Thyroid gland (tissue), 4 donors: Measurements from ENCODE around the gene SLC51B.

Source experiments
- POLR2A ChIP-seq, 2 donors: fragments of 450-650 bp; IDR thresholded peaks; one replicate each; pipeline ENCODE4 v1.6.1; 2017; ENCODE audit warnings: antibody characterized with exemption in 2 of 2, mild to moderate bottlenecking in 2 of 2, moderate library complexity in 1 of 2
- TF ChIP-seq, protein P1 (sequence below), 6 experiments: fragments of 200-600 bp in 3 of 6; fragments of 450-650 bp in 3 of 6; sonication (generic) in 3 of 6; IDR thresholded peaks; one replicate each; pipeline ENCODE4 v1.5.1; 2016 to 2019; ENCODE audit warnings: antibody characterized with exemption in 6 of 6, mild to moderate bottlenecking in 2 of 6, inconsistent platforms in 1 of 6, moderate library complexity in 1 of 6

DNA sequence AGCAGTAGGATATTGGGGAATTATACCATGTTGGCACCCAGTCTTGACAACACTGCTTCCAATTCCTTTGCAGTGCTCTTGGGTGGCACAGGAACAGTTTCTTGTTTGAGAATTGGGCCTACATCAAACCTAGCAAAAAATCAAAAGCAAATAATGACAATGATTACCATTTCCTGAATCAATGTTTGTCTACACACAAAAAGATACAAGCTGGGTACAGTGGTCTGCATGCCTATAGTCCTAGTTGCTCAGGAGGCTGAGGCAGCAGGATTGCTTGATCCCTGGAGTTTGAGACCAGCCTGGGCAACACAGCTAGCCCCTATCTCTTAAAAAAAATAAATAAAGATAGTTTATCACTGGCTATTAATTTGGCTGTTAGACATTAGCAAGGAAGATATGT is 23.7 kb upstream of the SLC51B start:
- TF ChIP-seq, protein P1, sequence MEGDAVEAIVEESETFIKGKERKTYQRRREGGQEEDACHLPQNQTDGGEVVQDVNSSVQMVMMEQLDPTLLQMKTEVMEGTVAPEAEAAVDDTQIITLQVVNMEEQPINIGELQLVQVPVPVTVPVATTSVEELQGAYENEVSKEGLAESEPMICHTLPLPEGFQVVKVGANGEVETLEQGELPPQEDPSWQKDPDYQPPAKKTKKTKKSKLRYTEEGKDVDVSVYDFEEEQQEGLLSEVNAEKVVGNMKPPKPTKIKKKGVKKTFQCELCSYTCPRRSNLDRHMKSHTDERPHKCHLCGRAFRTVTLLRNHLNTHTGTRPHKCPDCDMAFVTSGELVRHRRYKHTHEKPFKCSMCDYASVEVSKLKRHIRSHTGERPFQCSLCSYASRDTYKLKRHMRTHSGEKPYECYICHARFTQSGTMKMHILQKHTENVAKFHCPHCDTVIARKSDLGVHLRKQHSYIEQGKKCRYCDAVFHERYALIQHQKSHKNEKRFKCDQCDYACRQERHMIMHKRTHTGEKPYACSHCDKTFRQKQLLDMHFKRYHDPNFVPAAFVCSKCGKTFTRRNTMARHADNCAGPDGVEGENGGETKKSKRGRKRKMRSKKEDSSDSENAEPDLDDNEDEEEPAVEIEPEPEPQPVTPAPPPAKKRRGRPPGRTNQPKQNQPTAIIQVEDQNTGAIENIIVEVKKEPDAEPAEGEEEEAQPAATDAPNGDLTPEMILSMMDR (IDR thresholded peaks at IDR 0.05) = no peak
- TF ChIP-seq POLR2A (IDR thresholded peaks at IDR 0.05) = no peak
